C4-2B (cell line): ENCODE data around the gene IL1RAPL2.

Experiments used
- H3K27ac ChIP-seq: fragments of 450-650 bp; 2 replicates; pipeline ENCODE4 v1.5.1; 2017
- ZFX ChIP-seq: fragments of 450-650 bp; IDR thresholded peaks from 2 replicates; pipeline ENCODE4 v1.6.1; 2017
- TF ChIP-seq, protein P1 (sequence below): fragments of 450-650 bp; conservative IDR thresholded peaks from 2 replicates; pipeline ENCODE4 v1.5.1; 2017; ENCODE audit warnings: mild to moderate bottlenecking

IL1RAPL2 gene

DNA sequence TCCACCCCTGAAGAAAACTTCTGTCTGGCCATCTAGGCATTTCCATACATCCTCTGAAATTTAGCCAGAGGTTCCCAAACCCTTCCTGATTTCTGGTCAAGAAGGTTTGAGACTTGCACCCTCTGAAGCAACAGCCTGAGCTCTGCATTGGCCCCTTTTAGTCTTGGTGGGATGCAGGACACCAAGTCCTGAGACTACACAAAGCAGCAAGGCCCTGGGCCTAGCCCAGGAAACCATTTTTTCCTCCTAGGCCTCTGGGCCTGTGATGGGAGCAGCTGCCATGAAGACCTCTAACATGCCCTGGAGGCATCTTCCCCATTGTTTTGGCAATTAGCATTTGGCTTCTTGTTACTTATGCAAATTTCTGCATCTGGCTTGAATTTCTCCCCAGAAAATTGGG lies 196.6 kb downstream of the IL1RAPL2 start:
- no peak overlapping the region for H3K27ac ChIP-seq
- TF ChIP-seq, protein P1, sequence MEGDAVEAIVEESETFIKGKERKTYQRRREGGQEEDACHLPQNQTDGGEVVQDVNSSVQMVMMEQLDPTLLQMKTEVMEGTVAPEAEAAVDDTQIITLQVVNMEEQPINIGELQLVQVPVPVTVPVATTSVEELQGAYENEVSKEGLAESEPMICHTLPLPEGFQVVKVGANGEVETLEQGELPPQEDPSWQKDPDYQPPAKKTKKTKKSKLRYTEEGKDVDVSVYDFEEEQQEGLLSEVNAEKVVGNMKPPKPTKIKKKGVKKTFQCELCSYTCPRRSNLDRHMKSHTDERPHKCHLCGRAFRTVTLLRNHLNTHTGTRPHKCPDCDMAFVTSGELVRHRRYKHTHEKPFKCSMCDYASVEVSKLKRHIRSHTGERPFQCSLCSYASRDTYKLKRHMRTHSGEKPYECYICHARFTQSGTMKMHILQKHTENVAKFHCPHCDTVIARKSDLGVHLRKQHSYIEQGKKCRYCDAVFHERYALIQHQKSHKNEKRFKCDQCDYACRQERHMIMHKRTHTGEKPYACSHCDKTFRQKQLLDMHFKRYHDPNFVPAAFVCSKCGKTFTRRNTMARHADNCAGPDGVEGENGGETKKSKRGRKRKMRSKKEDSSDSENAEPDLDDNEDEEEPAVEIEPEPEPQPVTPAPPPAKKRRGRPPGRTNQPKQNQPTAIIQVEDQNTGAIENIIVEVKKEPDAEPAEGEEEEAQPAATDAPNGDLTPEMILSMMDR, result no peak
- no peak for TF ChIP-seq ZFX

DNA sequence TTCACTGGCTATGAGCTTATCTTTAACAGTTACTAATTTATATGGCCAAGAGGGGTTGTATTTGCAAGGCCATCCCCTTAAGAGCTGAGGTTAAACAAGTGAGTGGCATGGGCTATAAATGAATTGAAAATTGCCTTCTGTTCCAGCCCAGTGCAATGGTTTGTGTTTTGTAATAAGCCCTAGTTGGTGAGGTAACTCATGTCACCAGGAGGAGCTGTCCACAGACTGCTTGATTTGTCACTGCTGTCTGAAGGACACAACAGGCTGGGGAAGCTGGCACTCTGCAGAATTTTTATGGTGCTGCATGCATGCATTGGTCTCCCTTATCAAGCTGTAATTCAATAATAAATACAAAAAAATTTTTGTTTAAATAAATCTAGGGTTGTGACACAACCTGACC lies 223.8 kb downstream of the IL1RAPL2 start:
- TF ChIP-seq, protein P1, result no peak
- TF ChIP-seq ZFX, result no peak
- no peak overlapping the region for H3K27ac ChIP-seq

DNA sequence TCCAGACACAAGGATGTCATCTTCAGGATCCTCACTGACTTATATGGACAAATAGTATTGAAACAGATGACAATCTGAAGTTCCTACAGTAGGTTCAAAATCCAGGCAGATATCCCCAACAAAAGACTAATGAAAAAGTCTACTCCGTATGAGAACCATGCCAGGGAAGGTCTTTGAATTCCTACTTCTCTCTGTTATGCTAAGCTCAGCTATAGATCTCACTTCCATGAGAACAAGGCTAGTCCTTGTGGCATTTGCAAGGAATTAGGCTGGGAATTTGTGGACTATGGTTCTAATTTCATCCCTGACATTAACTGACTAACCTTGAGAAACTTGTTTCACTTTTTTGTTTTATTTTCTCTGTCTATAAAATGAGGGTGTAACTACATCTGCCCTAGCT lies 229.8 kb downstream of the IL1RAPL2 start:
- no peak overlapping the region for H3K27ac ChIP-seq
- TF ChIP-seq, protein P1, result no peak
- no peak for TF ChIP-seq ZFX

DNA sequence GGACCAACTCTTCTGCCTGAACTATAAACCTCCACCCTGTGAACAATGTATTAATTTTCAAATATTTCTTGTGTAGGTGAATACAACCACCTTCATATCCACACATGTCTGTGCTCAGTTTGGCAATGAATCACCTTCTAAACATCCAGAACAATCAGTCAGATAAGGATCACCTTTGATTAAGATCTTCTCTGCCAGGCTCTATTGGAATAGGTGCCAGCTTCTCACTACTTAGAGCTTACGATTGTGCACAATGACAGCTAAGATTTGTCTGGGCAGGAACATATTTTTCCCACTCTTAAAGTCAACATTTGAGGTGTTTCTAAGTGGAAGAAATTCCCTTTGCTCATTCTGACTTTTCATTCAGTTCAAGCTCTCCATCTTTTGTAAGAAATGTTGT lies 237.2 kb downstream of the IL1RAPL2 start:
- no peak for TF ChIP-seq ZFX
- TF ChIP-seq, protein P1, result no peak
- H3K27ac ChIP-seq, result no peak overlapping the region

DNA sequence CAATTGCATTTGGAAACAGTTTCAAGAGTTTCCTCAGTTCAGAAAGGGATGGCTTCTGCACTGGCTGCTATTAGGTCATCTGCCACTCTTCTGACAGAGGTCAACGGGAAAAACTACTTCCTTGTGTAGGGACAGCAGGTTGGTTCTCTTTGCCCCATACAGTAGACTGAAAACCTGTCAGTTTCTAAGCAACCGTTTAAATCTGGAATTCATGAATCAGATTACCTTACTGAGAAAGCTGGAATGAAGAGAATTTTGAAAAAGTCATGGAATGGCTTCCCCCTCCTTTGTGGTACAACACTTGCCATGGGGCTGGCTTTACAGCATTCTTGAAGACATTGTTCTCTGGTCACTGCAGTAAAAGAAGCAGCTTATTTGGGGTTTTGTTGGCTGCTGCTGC lies 240.3 kb downstream of the IL1RAPL2 start:
- no peak overlapping the region for H3K27ac ChIP-seq
- no peak for TF ChIP-seq ZFX
- TF ChIP-seq, protein P1, result no peak

DNA sequence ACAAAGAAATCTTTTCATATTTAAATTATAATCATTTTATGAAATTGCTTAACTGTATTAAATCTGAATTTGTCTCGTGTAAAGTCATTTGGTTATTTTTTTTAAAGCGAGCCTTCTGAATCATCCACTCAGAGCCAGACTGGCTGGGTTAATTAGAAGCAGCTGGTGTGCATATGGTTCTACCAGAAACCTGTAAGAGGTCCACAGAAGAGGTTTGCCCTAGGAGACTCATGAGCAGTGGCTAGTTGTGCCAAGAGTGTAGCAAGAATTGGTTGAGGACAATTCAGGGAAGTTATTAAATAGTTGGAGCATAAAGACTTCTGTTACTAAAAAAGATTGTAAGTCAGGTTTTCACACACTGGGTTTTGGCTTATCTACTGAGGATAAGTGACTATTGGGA lies 267.4 kb downstream of the IL1RAPL2 start:
- H3K27ac ChIP-seq, result no peak overlapping the region
- TF ChIP-seq ZFX, result no peak
- TF ChIP-seq, protein P1, result no peak

DNA sequence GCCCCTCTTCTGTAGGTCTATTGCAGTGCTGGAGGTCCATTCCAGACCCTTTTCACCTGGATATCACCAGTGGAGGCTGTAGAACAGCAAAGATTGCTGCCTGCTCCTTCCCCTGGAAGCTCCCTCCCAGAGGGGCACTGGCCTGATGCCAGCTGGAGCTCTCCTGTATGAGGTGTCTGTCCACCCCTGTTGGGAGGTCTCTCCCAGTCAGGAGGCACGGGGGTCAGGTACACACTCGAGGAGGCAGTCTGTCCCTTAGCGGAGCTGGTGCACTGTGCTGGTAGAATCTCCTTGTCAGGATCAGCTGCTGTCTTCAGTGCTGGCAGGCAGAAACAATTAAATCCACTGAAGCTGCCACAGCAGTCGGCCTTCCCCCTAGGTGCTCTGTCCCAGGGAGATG lies 276.6 kb downstream of the IL1RAPL2 start:
- H3K27ac ChIP-seq, result no peak overlapping the region
- TF ChIP-seq ZFX, result no peak
- TF ChIP-seq, protein P1, result no peak
